Neural progenitor cell (in vitro differentiated cells): ENCODE results near the gene NGB. TPM values are rescaled to one million over a fixed set of nuclear protein-coding genes. Genes with fewer than 3 reads are reported as not detected.
"Not testable (repeated sequence)": the region's sequence is repeated elsewhere in the genome, so short reads cannot be mapped to it uniquely, and the experiment has no call there.

Source experiments
- DNase-seq: peaks from one replicate; pipeline ENCODE4 v3.0.0-alpha.2; 2016; ENCODE audit warnings: low spot score
- H2AFZ ChIP-seq: fragments of 200-600 bp; sonication (generic); replicated peaks from 2 replicates; pipeline ENCODE4 v1.6.1; 2016; ENCODE audit warnings: antibody characterized with exemption
- H3F3A ChIP-seq: fragments of 200-600 bp; sonication (generic); 2 replicates; pipeline ENCODE4 v1.6.1; 2016; ENCODE audit warnings: antibody characterized with exemption, low read depth
- H3K27ac ChIP-seq: fragments of 200-600 bp; sonication (generic); 2 replicates; pipeline ENCODE4 v1.5.1; 2016; ENCODE audit warnings: mild to moderate bottlenecking
- H3K27me3 ChIP-seq: fragments of 200-600 bp; sonication (generic); 2 replicates; pipeline ENCODE4 v1.6.1; 2016; ENCODE audit warnings: mild to moderate bottlenecking, moderate library complexity
- H3K36me3 ChIP-seq: fragments of 200-600 bp; sonication (generic); 2 replicates; pipeline ENCODE4 v1.5.1; 2016
- H3K4me1 ChIP-seq: fragments of 200-600 bp; sonication (generic); 2 replicates; pipeline ENCODE4 v1.6.1; 2016; ENCODE audit warnings: mixed run types
- H3K4me2 ChIP-seq: fragments of 200-600 bp; sonication (generic); 2 replicates; pipeline ENCODE4 v1.6.1; 2016
- H3K4me3 ChIP-seq: fragments of 200-600 bp; sonication (generic); 2 replicates; pipeline ENCODE4 v1.5.1; 2016
- H3K79me2 ChIP-seq: fragments of 200-600 bp; sonication (generic); 2 replicates; pipeline ENCODE4 v1.6.1; 2016; ENCODE audit warnings: low read depth
- H3K9ac ChIP-seq: fragments of 200-600 bp; sonication (generic); 2 replicates; pipeline ENCODE4 v1.6.1; 2016
- H3K9me3 ChIP-seq: fragments of 200-600 bp; sonication (generic); 2 replicates; pipeline ENCODE4 v1.5.1; 2016; ENCODE audit warnings: low read depth
- H4K20me1 ChIP-seq: fragments of 200-600 bp; sonication (generic); 2 replicates; pipeline ENCODE4 v1.6.1; 2016; ENCODE audit warnings: low read depth
- H3K27ac Mint-ChIP-seq: 3 replicates; pipeline ENCODE4 v1.8.0; 2021; ENCODE audit warnings: mixed read lengths
- H3K27me3 Mint-ChIP-seq: 2 replicates; pipeline ENCODE4 v1.8.0; 2022; ENCODE audit warnings: low read depth, mild to moderate bottlenecking, inconsistent platforms, moderate library complexity, mixed read lengths; ENCODE audit not compliant: insufficient read depth
- H3K36me3 Mint-ChIP-seq: 3 replicates; pipeline ENCODE4 v1.8.0; 2021; ENCODE audit warnings: mixed read lengths
- H3K4me1 Mint-ChIP-seq: 3 replicates; pipeline ENCODE4 v1.8.0; 2021; ENCODE audit warnings: mixed read lengths
- H3K4me3 Mint-ChIP-seq: 3 replicates; pipeline ENCODE4 v1.8.0; 2021; ENCODE audit warnings: mild to moderate bottlenecking, moderate library complexity, mixed read lengths
- H3K9me3 Mint-ChIP-seq: 3 replicates; pipeline ENCODE4 v1.8.0; 2020; ENCODE audit warnings: mixed read lengths
- CTCF ChIP-seq: fragments of 200-600 bp; sonication (generic); IDR thresholded peaks from 2 replicates; pipeline ENCODE4 v1.5.1; 2017; ENCODE audit warnings: antibody characterized with exemption, mild to moderate bottlenecking
- EZH2 ChIP-seq: fragments of 200-600 bp; sonication (generic); IDR thresholded peaks from 2 replicates; pipeline ENCODE4 v1.6.1; 2017; ENCODE audit warnings: antibody characterized with exemption, mild to moderate bottlenecking, moderate library complexity
- EZH2phosphoT487 ChIP-seq: fragments of 200-600 bp; sonication (generic); IDR thresholded peaks from 2 replicates; pipeline ENCODE4 v1.6.1; 2017; ENCODE audit warnings: antibody characterized with exemption
- total RNA-seq: library from RNA; depleted of rRNA; stranded (reverse); fragments of >200 nt; gene quantifications from 2 replicates; pipeline ENCODE4 v1.2.3, GENCODE V29; 2015; ENCODE audit warnings: low replicate concordance

Gene NGB, protein sequence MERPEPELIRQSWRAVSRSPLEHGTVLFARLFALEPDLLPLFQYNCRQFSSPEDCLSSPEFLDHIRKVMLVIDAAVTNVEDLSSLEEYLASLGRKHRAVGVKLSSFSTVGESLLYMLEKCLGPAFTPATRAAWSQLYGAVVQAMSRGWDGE
- total RNA-seq = not detected in 2 replicates

GRCh38 chr14:77271113-77271710 lies at the start of gene NGB:
Gene NGB (minus strand): TSS chr14:77271206. CDS start chr14:77270937, 269 bp downstream.
- Histone ChIP-seq H3K4me2 (peak within 1 kb of the TSS; percentile 82), H4K20me1 (peaks cover 13% of the 10 kb centered on the region), H2AFZ (peak within 1 kb of the TSS; percentile 77), H3K9ac (no peak within 1 kb of the TSS), H3K36me3 (no peaks in the 10 kb centered on the region), H3K4me1 (peaks cover 15% of the 10 kb centered on the region), H3K4me3 (peak within 1 kb of the TSS; percentile 45), H3F3A (peaks cover 16% of the 10 kb centered on the region), H3K9me3 (no peaks in the 10 kb centered on the region), H3K27me3 (peaks cover 70% of the 10 kb centered on the region), H3K27ac (no peak within 1 kb of the TSS), H3K79me2 (no peaks in the 10 kb centered on the region)
- TF ChIP-seq EZH2phosphoT487 = no peak
- TF ChIP-seq EZH2 = peak; percentile 72
- Mint-ChIP-seq H3K4me1 (peaks cover 22% of the 10 kb centered on the region), H3K36me3 (peaks cover 8% of the 10 kb centered on the region), H3K4me3 (peak within 1 kb of the TSS; percentile 63), H3K27me3 (peaks cover 46% of the 10 kb centered on the region), H3K27ac (no peak within 1 kb of the TSS), H3K9me3 (peaks cover 12% of the 10 kb centered on the region)
- DNase-seq = peak; percentile 56

- no peaks in the 10 kb centered on the region for H3K36me3 ChIP-seq
- peak within 1 kb of the TSS; percentile 85 for H3K4me2 ChIP-seq
- no peaks in the 10 kb centered on the region for H3K9me3 ChIP-seq
- Mint-ChIP-seq H3K27me3 (peaks cover 4% of the 10 kb centered on the region), H3K36me3 (no peaks in the 10 kb centered on the region), H3K9me3 (peaks cover 2% of the 10 kb centered on the region), H3K4me1 (peaks cover 36% of the 10 kb centered on the region), H3K27ac (peak within 1 kb of the TSS; percentile 95), H3K4me3 (peak within 1 kb of the TSS; percentile 95)
- peaks cover 41% of the 10 kb centered on the region for H3K79me2 ChIP-seq
- peak; percentile 97 for DNase-seq
- peak within 1 kb of the TSS; percentile 79 for H3K27ac ChIP-seq
- peak within 1 kb of the TSS; percentile 75 for H3K4me3 ChIP-seq
- no peaks in the 10 kb centered on the region for H4K20me1 ChIP-seq
- H3K27me3 ChIP-seq = no peaks in the 10 kb centered on the region
- peaks cover 27% of the 10 kb centered on the region for H3K4me1 ChIP-seq
- H3F3A ChIP-seq = peaks cover 20% of the 10 kb centered on the region
- H3K9ac ChIP-seq = peak within 1 kb of the TSS; percentile 63
- peak within 1 kb of the TSS; percentile 88 for H2AFZ ChIP-seq
- TF ChIP-seq EZH2 (no peak), EZH2phosphoT487 (no peak), CTCF (peak; percentile 66)
These were observed 49.4 kb upstream of the NGB start, which contains the start of gene POMT2 for GRCh38 chr14:77320238-77320935. Gene POMT2 (minus strand): TSS chr14:77320883. CDS start chr14:77320681, 202 bp downstream.

GRCh38 chr14:77319422-77319821 lies 48.4 kb upstream of the NGB start:
- no peak overlapping the region for H2AFZ ChIP-seq
- H3K4me3 ChIP-seq = peak overlapping the region; percentile 75
- H3K4me3 Mint-ChIP-seq = peak overlapping the region; percentile 89
- TF ChIP-seq EZH2phosphoT487 = no peak
- no peak for TF ChIP-seq CTCF
- TF ChIP-seq EZH2 = no peak
- H3K36me3 ChIP-seq = no peaks in the 10 kb centered on the region
- DNase-seq = no peak
- H3K79me2 ChIP-seq = peaks cover 41% of the 10 kb centered on the region
- peak overlapping the region; percentile 79 for H3K4me2 ChIP-seq
- peaks cover 32% of the 10 kb centered on the region for H3K4me1 ChIP-seq
- H3K27me3 Mint-ChIP-seq = peaks cover 4% of the 10 kb centered on the region
- H3K27ac ChIP-seq = no peak overlapping the region
- H3F3A ChIP-seq = peaks cover 25% of the 10 kb centered on the region
- no peaks in the 10 kb centered on the region for H4K20me1 ChIP-seq
- no peak overlapping the region for H3K9ac ChIP-seq
- no peaks in the 10 kb centered on the region for H3K9me3 ChIP-seq
- H3K27ac Mint-ChIP-seq = no peak overlapping the region
- H3K4me1 Mint-ChIP-seq = peaks cover 45% of the 10 kb centered on the region
- no peaks in the 10 kb centered on the region for H3K36me3 Mint-ChIP-seq
- peaks cover 2% of the 10 kb centered on the region for H3K9me3 Mint-ChIP-seq
- no peaks in the 10 kb centered on the region for H3K27me3 ChIP-seq

GRCh38 chr14:77318756-77319155 lies 47.8 kb upstream of the NGB start:
- H3K4me3 ChIP-seq, H3K36me3 Mint-ChIP-seq, H3K27ac ChIP-seq: not testable (repeated sequence)

More at GRCh38 chr14:77318756-77319155, 47.8 kb upstream of the NGB start:
- H3K27ac Mint-ChIP-seq, H4K20me1 ChIP-seq, H3K27me3 ChIP-seq, DNase-seq, H3K4me2 ChIP-seq, H3K9me3 Mint-ChIP-seq, H3K27me3 Mint-ChIP-seq, H3K4me3 Mint-ChIP-seq, H3K36me3 ChIP-seq, H2AFZ ChIP-seq, H3K9ac ChIP-seq, H3K9me3 ChIP-seq: not testable (repeated sequence)
- Histone ChIP-seq H3K4me1 (peaks cover 32% of the 10 kb centered on the region), H3F3A (peaks cover 25% of the 10 kb centered on the region), H3K79me2 (peaks cover 41% of the 10 kb centered on the region)
- H3K4me1 Mint-ChIP-seq = peaks cover 45% of the 10 kb centered on the region
